Ishikawa (cell line): ENCODE data around the gene ADAR.

Source experiments
- CEBPB ChIP-seq: IDR thresholded peaks from 2 replicates; pipeline ENCODE4 v1.6.1; 2012
- CREB1 ChIP-seq: IDR thresholded peaks from 2 replicates; pipeline ENCODE4 v1.6.1; 2012; ENCODE audit warnings: low read depth
- EGR1 ChIP-seq: IDR thresholded peaks from 2 replicates; pipeline ENCODE4 v1.6.1; 2012
- EP300 ChIP-seq: IDR thresholded peaks from 2 replicates; pipeline ENCODE4 v1.6.1; 2012; ENCODE audit warnings: borderline replicate concordance
- FOXM1 ChIP-seq: IDR thresholded peaks from 2 replicates; pipeline ENCODE4 v1.6.1; 2012; ENCODE audit warnings: low read depth, borderline replicate concordance
- MAX ChIP-seq: IDR thresholded peaks from 2 replicates; pipeline ENCODE4 v1.6.1; 2012
- NFIC ChIP-seq: IDR thresholded peaks from 2 replicates; pipeline ENCODE4 v1.6.1; 2012
- RAD21 ChIP-seq: IDR thresholded peaks from 2 replicates; pipeline ENCODE4 v1.6.1; 2012; ENCODE audit warnings: low read depth
- TAF1 ChIP-seq: IDR thresholded peaks from 2 replicates; pipeline ENCODE4 v1.6.1; 2012; ENCODE audit warnings: low read depth, mild to moderate bottlenecking
- TCF12 ChIP-seq: IDR thresholded peaks from 2 replicates; pipeline ENCODE4 v1.6.1; 2012; ENCODE audit warnings: low read depth
- TEAD4 ChIP-seq: IDR thresholded peaks from 2 replicates; pipeline ENCODE4 v1.6.1; 2012
- USF1 ChIP-seq: IDR thresholded peaks from 2 replicates; pipeline ENCODE4 v1.6.1; 2012
- YY1 ChIP-seq: IDR thresholded peaks from 2 replicates; pipeline ENCODE4 v1.6.1; 2012; ENCODE audit warnings: low read depth
- ZBTB7A ChIP-seq: IDR thresholded peaks from 2 replicates; pipeline ENCODE4 v1.6.1; 2012; ENCODE audit warnings: low read depth
- TF ChIP-seq, protein P1 (sequence below): IDR thresholded peaks from 2 replicates; pipeline ENCODE4 v1.6.1; 2012; ENCODE audit warnings: low read depth, mild to moderate bottlenecking

Gene ADAR

DNA sequence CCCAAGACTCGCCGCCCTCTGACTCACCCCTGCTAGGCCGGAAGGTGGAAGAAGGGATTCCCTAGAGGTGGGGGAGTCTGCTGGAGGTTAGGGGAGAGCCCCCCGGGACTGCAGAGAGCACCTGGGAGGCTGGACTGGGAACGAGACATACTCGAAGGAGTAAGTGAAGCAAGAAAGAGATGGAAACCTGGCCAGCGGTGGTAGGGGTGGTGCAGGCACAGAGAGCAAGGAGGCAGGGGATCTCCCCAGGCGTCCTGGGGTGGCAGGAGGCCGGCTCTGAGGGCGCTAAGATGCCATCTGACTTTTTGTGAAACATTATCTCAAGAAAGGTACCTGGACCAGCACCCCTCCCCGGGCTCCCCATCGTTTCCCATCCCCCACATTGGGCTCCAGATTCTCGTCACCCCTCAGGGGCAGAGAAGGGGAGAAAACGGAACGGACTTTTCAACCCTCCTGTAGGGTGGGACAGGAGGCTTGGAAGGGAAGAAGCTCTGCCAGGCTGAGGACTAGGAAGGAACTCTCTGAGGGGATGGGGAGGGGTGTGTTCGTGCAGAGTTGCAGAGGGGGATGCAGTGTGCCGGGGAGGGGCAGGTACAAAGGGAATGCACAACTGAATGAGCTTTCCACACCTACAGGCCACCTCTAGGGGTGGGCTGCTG lies 39.7 kb downstream of the ADAR start:
- TF ChIP-seq YY1: no peak
- TF ChIP-seq TAF1: no peak
- TF ChIP-seq EGR1: no peak
- TF ChIP-seq TEAD4: no peak
- TF ChIP-seq RAD21: no peak
- TF ChIP-seq USF1: no peak
- no peak for TF ChIP-seq TCF12
- no peak for TF ChIP-seq EP300
- TF ChIP-seq ZBTB7A: no peak
- no peak for TF ChIP-seq NFIC
- no peak for TF ChIP-seq FOXM1
- no peak for TF ChIP-seq CEBPB
- no peak for TF ChIP-seq MAX
- TF ChIP-seq, protein P1, sequence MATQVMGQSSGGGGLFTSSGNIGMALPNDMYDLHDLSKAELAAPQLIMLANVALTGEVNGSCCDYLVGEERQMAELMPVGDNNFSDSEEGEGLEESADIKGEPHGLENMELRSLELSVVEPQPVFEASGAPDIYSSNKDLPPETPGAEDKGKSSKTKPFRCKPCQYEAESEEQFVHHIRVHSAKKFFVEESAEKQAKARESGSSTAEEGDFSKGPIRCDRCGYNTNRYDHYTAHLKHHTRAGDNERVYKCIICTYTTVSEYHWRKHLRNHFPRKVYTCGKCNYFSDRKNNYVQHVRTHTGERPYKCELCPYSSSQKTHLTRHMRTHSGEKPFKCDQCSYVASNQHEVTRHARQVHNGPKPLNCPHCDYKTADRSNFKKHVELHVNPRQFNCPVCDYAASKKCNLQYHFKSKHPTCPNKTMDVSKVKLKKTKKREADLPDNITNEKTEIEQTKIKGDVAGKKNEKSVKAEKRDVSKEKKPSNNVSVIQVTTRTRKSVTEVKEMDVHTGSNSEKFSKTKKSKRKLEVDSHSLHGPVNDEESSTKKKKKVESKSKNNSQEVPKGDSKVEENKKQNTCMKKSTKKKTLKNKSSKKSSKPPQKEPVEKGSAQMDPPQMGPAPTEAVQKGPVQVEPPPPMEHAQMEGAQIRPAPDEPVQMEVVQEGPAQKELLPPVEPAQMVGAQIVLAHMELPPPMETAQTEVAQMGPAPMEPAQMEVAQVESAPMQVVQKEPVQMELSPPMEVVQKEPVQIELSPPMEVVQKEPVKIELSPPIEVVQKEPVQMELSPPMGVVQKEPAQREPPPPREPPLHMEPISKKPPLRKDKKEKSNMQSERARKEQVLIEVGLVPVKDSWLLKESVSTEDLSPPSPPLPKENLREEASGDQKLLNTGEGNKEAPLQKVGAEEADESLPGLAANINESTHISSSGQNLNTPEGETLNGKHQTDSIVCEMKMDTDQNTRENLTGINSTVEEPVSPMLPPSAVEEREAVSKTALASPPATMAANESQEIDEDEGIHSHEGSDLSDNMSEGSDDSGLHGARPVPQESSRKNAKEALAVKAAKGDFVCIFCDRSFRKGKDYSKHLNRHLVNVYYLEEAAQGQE: no peak
- no peak for TF ChIP-seq CREB1

GRCh38 chr1:154567386-154568156 lies 40.4 kb downstream of the ADAR start, which contains the start of gene CHRNB2:
CHRNB2 (plus strand) TSS chr1:154567778; CDS start chr1:154568045, 267 bp downstream.
- TF ChIP-seq MAX: peak; percentile 50; the same call in 1 of the 2 replicates
- no peak for TF ChIP-seq CEBPB
- no peak for TF ChIP-seq CREB1
- TF ChIP-seq USF1: peak; percentile 25; the same call in 1 of the 2 replicates
- 0 out of 2 replicates have a peak, but pooled peaks have one; percentile 30 for TF ChIP-seq TEAD4
- TF ChIP-seq ZBTB7A: no peak
- TF ChIP-seq, protein P1: peak; percentile 97
- no peak; the same call in 1 of the 2 replicates for TF ChIP-seq RAD21
- no peak for TF ChIP-seq EP300
- no peak for TF ChIP-seq TCF12

GRCh38 chr1:154565876-154566275 lies 42.1 kb downstream of the ADAR start:
- TF ChIP-seq NFIC (no peak), YY1 (no peak), TCF12 (no peak), FOXM1 (no peak), EGR1 (no peak), USF1 (no peak), CEBPB (no peak), TEAD4 (no peak), EP300 (no peak), TAF1 (no peak), RAD21 (no peak), CREB1 (no peak), ZBTB7A (no peak), MAX (no peak)
- TF ChIP-seq, protein P1: no peak
